Measurements from ENCODE around the gene ZNF454.

The ZNF454 gene

GRCh38 chr5:178940569-178941360 lies at the start of gene ZNF454:
Gene ZNF454, plus strand, starts transcription at chr5:178941198. Its CDS starts 1,594 bp downstream, at chr5:178942792.
- no peak for DNase-seq

- peak; percentile 34 for DNase-seq
Observed at GRCh38 chr5:178895615-178896571, 45.1 kb upstream of the ZNF454 start, which contains the start of gene ZFP2. Gene ZFP2, plus strand, starts transcription at chr5:178895913. Its CDS starts 35,401 bp downstream, at chr5:178931314.

- DNase-seq, result no peak
Observed at GRCh38 chr5:178899289-178899688, 41.7 kb upstream of the ZNF454 start.

- no peak for DNase-seq
Observed at GRCh38 chr5:178902849-178903248, 38.1 kb upstream of the ZNF454 start.

GRCh38 chr5:178931846-178932760 lies 8.9 kb upstream of the ZNF454 start:
- no peak for DNase-seq

- DNase-seq, result no peak
Observed at GRCh38 chr5:178941361-178941760, 363 bp downstream of the ZNF454 start.

GRCh38 chr5:178965465-178966055 lies 24.6 kb downstream of the ZNF454 start:
- DNase-seq, result no peak

GRCh38 chr5:178981381-178981780 lies 40.4 kb downstream of the ZNF454 start:
- DNase-seq, result no peak

- no peak for DNase-seq
Observed at GRCh38 chr5:178982941-178983340, 41.9 kb downstream of the ZNF454 start.

GRCh38 chr5:178983728-178984127 lies 42.7 kb downstream of the ZNF454 start:
- DNase-seq, result no peak

GRCh38 chr5:178984145-178985072 lies 43.4 kb downstream of the ZNF454 start:
- no peak for DNase-seq

GRCh38 chr5:178986326-178986960 lies 45.4 kb downstream of the ZNF454 start:
- DNase-seq, result no peak

GRCh38 chr5:178988436-178989220 lies 47.6 kb downstream of the ZNF454 start:
- no peak for DNase-seq

GRCh38 chr5:178989311-178989710 lies 48.3 kb downstream of the ZNF454 start:
- DNase-seq, result no peak

GRCh38 chr5:178990491-178990890 lies 49.5 kb downstream of the ZNF454 start:
- no peak for DNase-seq

- no peak for DNase-seq
Observed at GRCh38 chr5:178991190-178992145, 50.5 kb downstream of the ZNF454 start.

GRCh38 chr5:178992291-178992895 lies 51.4 kb downstream of the ZNF454 start:
- no peak for DNase-seq

- no peak for DNase-seq
Observed at GRCh38 chr5:178993236-178993765, 52.3 kb downstream of the ZNF454 start.

All from activated T-cell treated with anti-CD3 and anti-CD28 coated beads, Interleukin-2, amount 50 U/mL, for 1 hour (primary cell).